PFSK-1 (cell line): ENCODE results near the gene MED15.

ENCODE experiments used
- FOXP2 ChIP-seq: optimal IDR thresholded peaks from 2 replicates; pipeline ENCODE3; 2011; ENCODE audit warnings: borderline replicate concordance, control low read depth, inconsistent platforms; ENCODE audit not compliant: insufficient read depth; ENCODE audit errors: extremely low read length, extremely low read depth
- POLR2AphosphoS5 ChIP-seq: IDR thresholded peaks from 2 replicates; pipeline ENCODE4 v1.6.1; 2012; ENCODE audit warnings: low read depth, mild to moderate bottlenecking, control low read depth, low read length, moderate library complexity
- SIN3A ChIP-seq: IDR thresholded peaks from 2 replicates; pipeline ENCODE4 v1.6.1; 2012; ENCODE audit warnings: mild to moderate bottlenecking, low read length, moderate library complexity, borderline replicate concordance; ENCODE audit not compliant: insufficient read depth
- TAF1 ChIP-seq: IDR thresholded peaks from 2 replicates; pipeline ENCODE4 v1.6.1; 2012; ENCODE audit warnings: low read length, control low read depth, borderline replicate concordance; ENCODE audit not compliant: insufficient read depth
- TF ChIP-seq, protein P1 (sequence below), 2 experiments: IDR thresholded peaks; 2 replicates each; pipeline versions ENCODE4 v1.6.1 to v1.8.0; 2011 to 2012; ENCODE audit warnings: low read depth in 2 of 2, low read length in 2 of 2, control low read depth in 1 of 2, inconsistent platforms in 1 of 2, mild to moderate bottlenecking in 1 of 2, moderate library complexity in 1 of 2; ENCODE audit not compliant: insufficient read depth in 1 of 2

The MED15 gene

GRCh38 chr22:20495861-20496681, 11.3 kb upstream of the MED15 start:
- TF ChIP-seq TAF1 = peak; percentile 84
- TF ChIP-seq SIN3A = peak; percentile 63; the same call in 1 of the 2 replicates
- peak; percentile 84 for TF ChIP-seq POLR2AphosphoS5
- TF ChIP-seq, protein P1, sequence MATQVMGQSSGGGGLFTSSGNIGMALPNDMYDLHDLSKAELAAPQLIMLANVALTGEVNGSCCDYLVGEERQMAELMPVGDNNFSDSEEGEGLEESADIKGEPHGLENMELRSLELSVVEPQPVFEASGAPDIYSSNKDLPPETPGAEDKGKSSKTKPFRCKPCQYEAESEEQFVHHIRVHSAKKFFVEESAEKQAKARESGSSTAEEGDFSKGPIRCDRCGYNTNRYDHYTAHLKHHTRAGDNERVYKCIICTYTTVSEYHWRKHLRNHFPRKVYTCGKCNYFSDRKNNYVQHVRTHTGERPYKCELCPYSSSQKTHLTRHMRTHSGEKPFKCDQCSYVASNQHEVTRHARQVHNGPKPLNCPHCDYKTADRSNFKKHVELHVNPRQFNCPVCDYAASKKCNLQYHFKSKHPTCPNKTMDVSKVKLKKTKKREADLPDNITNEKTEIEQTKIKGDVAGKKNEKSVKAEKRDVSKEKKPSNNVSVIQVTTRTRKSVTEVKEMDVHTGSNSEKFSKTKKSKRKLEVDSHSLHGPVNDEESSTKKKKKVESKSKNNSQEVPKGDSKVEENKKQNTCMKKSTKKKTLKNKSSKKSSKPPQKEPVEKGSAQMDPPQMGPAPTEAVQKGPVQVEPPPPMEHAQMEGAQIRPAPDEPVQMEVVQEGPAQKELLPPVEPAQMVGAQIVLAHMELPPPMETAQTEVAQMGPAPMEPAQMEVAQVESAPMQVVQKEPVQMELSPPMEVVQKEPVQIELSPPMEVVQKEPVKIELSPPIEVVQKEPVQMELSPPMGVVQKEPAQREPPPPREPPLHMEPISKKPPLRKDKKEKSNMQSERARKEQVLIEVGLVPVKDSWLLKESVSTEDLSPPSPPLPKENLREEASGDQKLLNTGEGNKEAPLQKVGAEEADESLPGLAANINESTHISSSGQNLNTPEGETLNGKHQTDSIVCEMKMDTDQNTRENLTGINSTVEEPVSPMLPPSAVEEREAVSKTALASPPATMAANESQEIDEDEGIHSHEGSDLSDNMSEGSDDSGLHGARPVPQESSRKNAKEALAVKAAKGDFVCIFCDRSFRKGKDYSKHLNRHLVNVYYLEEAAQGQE (IDR thresholded peaks at IDR 0.05; ENCODE audit: insufficient read depth in 1 of 2, low read depth in 2 of 2, low read length in 2 of 2) = no peak
- TF ChIP-seq FOXP2 = no peak

GRCh38 chr22:20497426-20497825, 10.0 kb upstream of the MED15 start:
- no peak for TF ChIP-seq SIN3A
- no peak for TF ChIP-seq FOXP2
- TF ChIP-seq, protein P1 (IDR thresholded peaks at IDR 0.05; ENCODE audit: insufficient read depth in 1 of 2, low read depth in 2 of 2, low read length in 2 of 2) = no peak
- TF ChIP-seq TAF1 = no peak
- TF ChIP-seq POLR2AphosphoS5 = no peak

DNA sequence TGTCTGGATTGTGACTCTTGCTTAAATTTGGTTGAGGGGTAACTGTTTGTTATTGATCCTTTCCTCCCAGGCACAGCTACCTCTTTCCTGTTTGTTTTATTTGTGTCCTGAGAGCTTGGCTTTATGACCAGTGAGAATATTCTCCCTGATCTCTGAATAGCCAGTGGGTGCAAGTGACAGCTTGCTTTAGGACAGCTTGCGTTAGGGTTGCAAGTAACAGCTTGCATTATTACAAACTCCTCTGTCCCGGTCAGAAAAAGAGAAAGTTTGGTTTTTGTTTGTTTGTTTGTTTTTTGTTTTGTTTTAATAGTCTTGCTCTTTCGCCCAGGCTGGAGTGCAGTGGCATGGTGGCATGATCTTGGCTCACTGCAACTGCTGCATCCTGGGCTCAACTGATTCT, 8.5 kb upstream of the MED15 start:
- TF ChIP-seq SIN3A (no peak), POLR2AphosphoS5 (no peak), TAF1 (no peak)
- TF ChIP-seq, protein P1 (IDR thresholded peaks at IDR 0.05; ENCODE audit: insufficient read depth in 1 of 2, low read depth in 2 of 2, low read length in 2 of 2) = no peak

GRCh38 chr22:20499769-20500168, 7.6 kb upstream of the MED15 start:
- TF ChIP-seq POLR2AphosphoS5 (no peak), TAF1 (no peak), FOXP2 (no peak), SIN3A (no peak)
- TF ChIP-seq, protein P1 (IDR thresholded peaks at IDR 0.05; ENCODE audit: insufficient read depth in 1 of 2, low read depth in 2 of 2, low read length in 2 of 2) = no peak

DNA sequence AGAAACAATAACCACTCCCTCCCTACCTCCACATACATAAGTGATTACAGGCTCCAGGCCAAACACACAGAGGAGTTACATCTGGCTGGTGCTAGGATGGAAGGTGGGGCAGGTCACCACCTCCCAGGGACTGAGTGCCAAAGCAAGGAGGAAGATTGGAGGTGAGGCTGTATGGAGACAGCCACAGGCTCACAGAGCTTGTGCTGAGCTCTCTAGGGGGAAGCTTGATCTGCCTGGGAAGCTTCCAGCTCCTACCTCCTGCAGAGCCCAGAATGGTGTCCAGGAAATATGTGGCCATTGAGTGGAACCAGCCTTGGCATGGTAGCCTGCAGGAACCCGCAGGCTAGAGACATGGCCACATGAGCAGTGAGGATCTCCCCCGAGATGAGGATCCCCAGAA, 3.6 kb upstream of the MED15 start:
- no peak for TF ChIP-seq TAF1
